Measurements from ENCODE around the gene PPP2CA.
"Not testable (repeated sequence)": the region's sequence is repeated elsewhere in the genome, so short reads cannot be mapped to it uniquely, and the experiment has no call there.

Gene PPP2CA

GRCh38 chr5:134245101-134245604 is 19.3 kb upstream of the PPP2CA start:
- DNase-seq, result peak; percentile 30

GRCh38 chr5:134242146-134242545 is 16.3 kb upstream of the PPP2CA start:
- peak; percentile 27 for DNase-seq

- peak; percentile 51 for DNase-seq
These were observed 14.6 kb upstream of the PPP2CA start for GRCh38 chr5:134240421-134240962.

GRCh38 chr5:134236820-134237219 is 10.9 kb upstream of the PPP2CA start:
- no peak for DNase-seq

- DNase-seq, result no peak
These were observed 10.4 kb upstream of the PPP2CA start for GRCh38 chr5:134236318-134236717.

- no peak for DNase-seq
These were observed 2.8 kb upstream of the PPP2CA start for GRCh38 chr5:134228624-134229023.

- no peak for DNase-seq
These were observed 1.9 kb upstream of the PPP2CA start for GRCh38 chr5:134227776-134228175.

- DNase-seq, result peak; percentile 66
These were observed 1.4 kb upstream of the PPP2CA start for GRCh38 chr5:134227259-134227658.

- no peak for DNase-seq
These were observed 744 bp upstream of the PPP2CA start for GRCh38 chr5:134226441-134227192.

GRCh38 chr5:134224888-134225779 is 739 bp downstream of the PPP2CA start:
- peak; percentile 73 for DNase-seq

GRCh38 chr5:134223406-134224248 is 2.2 kb downstream of the PPP2CA start:
- peak; percentile 42 for DNase-seq

GRCh38 chr5:134221690-134222089 is 4.2 kb downstream of the PPP2CA start:
- DNase-seq, result not testable (repeated sequence)

GRCh38 chr5:134215757-134216156 is 10.1 kb downstream of the PPP2CA start:
- DNase-seq, result no peak

- not testable (repeated sequence) for DNase-seq
These were observed 14.4 kb downstream of the PPP2CA start for GRCh38 chr5:134211263-134212031.

GRCh38 chr5:134209477-134210245 is 16.2 kb downstream of the PPP2CA start:
- DNase-seq, result no peak

GRCh38 chr5:134207696-134208095 is 18.2 kb downstream of the PPP2CA start:
- DNase-seq, result no peak

GRCh38 chr5:134206627-134207160 is 19.2 kb downstream of the PPP2CA start:
- no peak for DNase-seq

GRCh38 chr5:134204575-134204974 is 21.3 kb downstream of the PPP2CA start:
- DNase-seq, result no peak

GRCh38 chr5:134203630-134204029 is 22.2 kb downstream of the PPP2CA start:
- no peak for DNase-seq

GRCh38 chr5:134195666-134196065 is 30.2 kb downstream of the PPP2CA start:
- DNase-seq, result no peak

GRCh38 chr5:134189031-134189430 is 36.8 kb downstream of the PPP2CA start:
- peak; percentile 66 for DNase-seq

All from OCI-M1 (cell line).